SK-N-SH (cell line): ENCODE results near the gene RPS6KA5. TPM values are rescaled to one million over a fixed set of nuclear protein-coding genes. Genes with fewer than 3 reads are reported as not detected.

Source experiments
- CTCF ChIA-PET: fragments of 300-600, 350-600 bp; formaldehyde crosslinking; extraction: SDS; loops from one replicate; lab custom pipeline; 2021; lab: Yijun Ruan, JAX
- POLR2A ChIA-PET: fragments of 350-600 bp; sonication (Branson Sonifier 250); formaldehyde crosslinking; extraction: SDS; loops from one replicate; lab custom pipeline; 2020; ENCODE audit warnings: antibody characterized with exemption, inconsistent platforms; lab: Yijun Ruan, JAX
- DNase-seq: peaks from one replicate; pipeline ENCODE4 v3.0.0; 2012
- H2AFZ ChIP-seq: fragments of 200-600 bp; sonication (generic); 2 replicates; pipeline ENCODE4 v1.8.1; 2016; ENCODE audit warnings: antibody characterized with exemption, mild to moderate bottlenecking, low read depth
- H3F3A ChIP-seq: fragments of 200-600 bp; sonication (generic); replicated peaks from 2 replicates; pipeline ENCODE3; 2016; ENCODE audit warnings: antibody characterized with exemption, mild to moderate bottlenecking; ENCODE audit not compliant: insufficient read depth
- H3K27ac ChIP-seq, 2 experiments: fragments of 200-500 bp in 1 of 2; fragments of 200-600 bp in 1 of 2; sonication (Bioruptor generic) in 1 of 2; sonication (generic), shearing (Covaris generic) in 1 of 2; 2 replicates each; pipeline versions ENCODE4 v1.5.1 to v1.6.1; 2014 to 2016; ENCODE audit warnings: low read depth in 2 of 2, inconsistent platforms in 1 of 2, low read length in 1 of 2, mild to moderate bottlenecking in 1 of 2, mixed read lengths in 1 of 2
- H3K27me3 ChIP-seq: fragments of 200-600 bp; sonication (generic), shearing (Covaris generic); 2 replicates; pipeline ENCODE4 v1.6.1; 2016; ENCODE audit warnings: mixed run types; ENCODE audit not compliant: insufficient read depth
- H3K36me3 ChIP-seq, 2 experiments: fragments of 200-500 bp in 1 of 2; fragments of 200-600 bp in 1 of 2; sonication (Bioruptor generic) in 1 of 2; sonication (generic) in 1 of 2; replicated peaks in 1 of 2; 2 replicates each; pipeline versions ENCODE3 to v1.5.1; 2014 to 2016; ENCODE audit warnings: low read length in 1 of 2, mild to moderate bottlenecking in 1 of 2; ENCODE audit not compliant: insufficient read depth in 2 of 2, control insufficient read depth in 1 of 2
- H3K4me1 ChIP-seq, 2 experiments: fragments of 200-500 bp in 1 of 2; fragments of 200-600 bp in 1 of 2; sonication (Bioruptor generic) in 1 of 2; sonication (generic), shearing (Covaris generic) in 1 of 2; 2 replicates each; pipeline versions ENCODE4 v1.5.1 to v1.6.1; 2014 to 2016; ENCODE audit warnings: low read depth in 1 of 2, low read length in 1 of 2, mixed run types in 1 of 2; ENCODE audit not compliant: insufficient read depth in 2 of 2, control insufficient read depth in 1 of 2
- H3K4me2 ChIP-seq: fragments of 200-600 bp; sonication (generic), shearing (Covaris generic); 2 replicates; pipeline ENCODE4 v1.6.1; 2017; ENCODE audit warnings: mixed run types
- H3K4me3 ChIP-seq, 2 experiments: fragments of 200-500 bp in 1 of 2; fragments of 200-600 bp in 1 of 2; sonication (Bioruptor generic) in 1 of 2; sonication (generic), shearing (Covaris generic) in 1 of 2; 2 replicates each; pipeline versions ENCODE4 v1.5.1 to v1.8.1; 2014 to 2016; ENCODE audit warnings: low read depth in 2 of 2, inconsistent platforms in 1 of 2, low read length in 1 of 2, mild to moderate bottlenecking in 1 of 2, mixed read lengths in 1 of 2, moderate library complexity in 1 of 2
- H3K79me2 ChIP-seq: fragments of 200-600 bp; sonication (generic); 2 replicates; pipeline ENCODE4 v1.8.1; 2017; ENCODE audit warnings: mild to moderate bottlenecking; ENCODE audit not compliant: insufficient read depth
- H3K9ac ChIP-seq: fragments of 200-600 bp; sonication (generic); 2 replicates; pipeline ENCODE4 v1.6.1; 2017; ENCODE audit warnings: mixed run types
- H3K9me2 ChIP-seq: fragments of 200-600 bp; sonication (generic); 2 replicates; pipeline ENCODE4 v1.6.1; 2017; ENCODE audit warnings: mixed run types
- H3K9me3 ChIP-seq: fragments of 200-600 bp; sonication (generic); 2 replicates; pipeline ENCODE4 v1.6.1; 2017; ENCODE audit warnings: mixed run types, mild to moderate bottlenecking, moderate library complexity
- H4K20me1 ChIP-seq: fragments of 200-600 bp; sonication (generic); 2 replicates; pipeline ENCODE4 v1.6.1; 2017; ENCODE audit warnings: mild to moderate bottlenecking, mixed run types; ENCODE audit not compliant: insufficient read depth
- ELF1 ChIP-seq: IDR thresholded peaks from 2 replicates; pipeline ENCODE4 v1.4.0; 2012
- EZH2phosphoT487 ChIP-seq: fragments of 200-600 bp; sonication (generic); IDR thresholded peaks from 2 replicates; pipeline ENCODE4 v1.6.1; 2017; ENCODE audit warnings: low read depth, mixed run types, mild to moderate bottlenecking, antibody characterized with exemption, moderate library complexity, borderline replicate concordance
- FOSL2 ChIP-seq: IDR thresholded peaks from 2 replicates; pipeline ENCODE4 v1.4.0; 2012; ENCODE audit warnings: low read depth, mild to moderate bottlenecking, moderate library complexity, borderline replicate concordance
- FOXJ3 ChIP-seq: sonication (generic); formaldehyde crosslinking; IDR thresholded peaks from 2 replicates; pipeline ENCODE4 v1.5.1; 2020; ENCODE audit warnings: mild to moderate bottlenecking, missing genetic modification reagents
- FOXM1 ChIP-seq: IDR thresholded peaks from 2 replicates; pipeline ENCODE4 v1.4.0; 2012; ENCODE audit warnings: low read depth, mild to moderate bottlenecking
- GABPA ChIP-seq: IDR thresholded peaks from 2 replicates; pipeline ENCODE4 v1.4.0; 2012; ENCODE audit warnings: low read depth, mild to moderate bottlenecking
- GATA2 ChIP-seq: sonication (generic); formaldehyde crosslinking; IDR thresholded peaks from 2 replicates; pipeline ENCODE4 v1.5.0; 2020; ENCODE audit warnings: mild to moderate bottlenecking, missing genetic modification reagents
- IRF3 ChIP-seq: fragments of 150-350 bp; IDR thresholded peaks from 2 replicates; pipeline ENCODE4 v1.6.1; 2016; ENCODE audit warnings: mild to moderate bottlenecking, low read depth, low read length
- MAX ChIP-seq: IDR thresholded peaks from 2 replicates; pipeline ENCODE4 v1.4.0; 2012; ENCODE audit warnings: low read depth
- MXI1 ChIP-seq: IDR thresholded peaks from 2 replicates; pipeline ENCODE4 v1.6.1; 2012; ENCODE audit warnings: mild to moderate bottlenecking, low read depth, low read length, improper control_type of control experiment
- NFIC ChIP-seq: IDR thresholded peaks from 2 replicates; pipeline ENCODE4 v1.4.0; 2012; ENCODE audit warnings: borderline replicate concordance
- PBX3 ChIP-seq: IDR thresholded peaks from 2 replicates; pipeline ENCODE4; 2012
- POLR2AphosphoS5 ChIP-seq: IDR thresholded peaks from 2 replicates; pipeline ENCODE4 v1.6.1; 2012; ENCODE audit warnings: low read depth, low read length
- RAD21 ChIP-seq: IDR thresholded peaks from 2 replicates; pipeline ENCODE4 v1.6.1; 2012; ENCODE audit warnings: mild to moderate bottlenecking, low read length
- RCOR1 ChIP-seq: fragments of 150-350 bp; IDR thresholded peaks from 2 replicates; pipeline ENCODE4 v1.6.1; 2017; ENCODE audit warnings: antibody characterized with exemption, low read length
- RFX5 ChIP-seq: IDR thresholded peaks from 2 replicates; pipeline ENCODE4 v1.6.1; 2012; ENCODE audit warnings: mild to moderate bottlenecking, improper control_type of control experiment, low read length
- RXRA ChIP-seq: IDR thresholded peaks from 2 replicates; pipeline ENCODE4 v1.4.0; 2012; ENCODE audit warnings: low read depth, mild to moderate bottlenecking, borderline replicate concordance
- TAF1 ChIP-seq: IDR thresholded peaks from 2 replicates; pipeline ENCODE4 v1.6.1; 2012; ENCODE audit warnings: low read depth, mild to moderate bottlenecking, low read length, moderate library complexity, borderline replicate concordance
- TCF12 ChIP-seq: IDR thresholded peaks from 2 replicates; pipeline ENCODE4 v1.4.0; 2012
- USF2 ChIP-seq: fragments of 150-350 bp; IDR thresholded peaks from 2 replicates; pipeline ENCODE4 v1.6.1; 2017; ENCODE audit warnings: antibody characterized with exemption, low read length, low read depth, borderline replicate concordance
- WGBS: methylation state at CpG from one replicate; pipeline ENCODE4 v1.1.6; 2017; ENCODE audit warnings: low lambda C conversion rate; 5-methylcytosine and 5-hydroxymethylcytosine counted together
- polyA plus RNA-seq, 3 experiments: library from polyadenylated mRNA; depleted of rRNA; stranded (reverse); fragments of >200 nt; gene quantifications; 2 replicates each; pipeline ENCODE4 v1.2.3, GENCODE V29; 2012

RPS6KA5 gene
- polyA plus RNA-seq, 1 of the 3 experiments (the other 2 are of a cell fraction) = 0.67 TPM

- peaks cover 73% of the 10 kb centered on the region for H3K79me2 ChIP-seq
- 95% methylated on average over 15 of the region's 15 CpGs for whole genome bisulfite sequencing
- no peak overlapping the region for H2AFZ ChIP-seq
Measured at GRCh38 chr14:90808759-90809529, 251.5 kb downstream of the RPS6KA5 start.

More at GRCh38 chr14:90808759-90809529, 251.5 kb downstream of the RPS6KA5 start:
- ChIA-PET CTCF (interaction anchor here (0.6 kb wide), 1 partner anchor 143 kb away, joined by 3 read pairs; no protein-coding TSS in a partner anchor), POLR2A (no interaction called here)
- Histone ChIP-seq H3K4me2 (no peak overlapping the region), H3K9ac (no peak overlapping the region), H3K4me1 (peaks cover 8 to 16% of the 10 kb centered on the region in 2 experiments; a peak in 2 of 4 replicates), H3K4me3 (no peak overlapping the region), H3K9me3 (no peaks in the 10 kb centered on the region), H3F3A (no peaks in the 10 kb centered on the region), H3K27me3 (no peaks in the 10 kb centered on the region), H3K27ac (no peak overlapping the region), H4K20me1 (no peaks in the 10 kb centered on the region), H3K36me3 (no peaks in the 10 kb centered on the region), H3K9me2 (no peaks in the 10 kb centered on the region)
- TF ChIP-seq GATA2 (CRISPR knock-in tag) (no peak), EZH2phosphoT487 (no peak), POLR2AphosphoS5 (no peak), RCOR1 (no peak), TCF12 (no peak), NFIC (no peak), TAF1 (no peak), MXI1 (no peak), PBX3 (no peak), ELF1 (no peak), MAX (no peak), USF2 (no peak), RFX5 (no peak), FOXJ3 (CRISPR knock-in tag) (no peak), GABPA (no peak), RXRA (no peak), IRF3 (no peak), FOXM1 (no peak), FOSL2 (no peak), RAD21 (no peak)
- no peak for DNase-seq
